Astrocyte (in vitro differentiated cells and primary cell): ENCODE data around the gene IFT27.
"Not testable (repeated sequence)": the region's sequence is repeated elsewhere in the genome, so short reads cannot be mapped to it uniquely, and the experiment has no call there.

ENCODE experiments used
- EZH2 ChIP-seq: IDR thresholded peaks from 2 replicates; pipeline ENCODE4 v1.6.1; 2012; ENCODE audit warnings: mild to moderate bottlenecking, low read length, inconsistent platforms; ENCODE audit not compliant: insufficient read depth
- TF ChIP-seq, protein P1 (sequence below): IDR thresholded peaks from 2 replicates; pipeline ENCODE4 v1.5.1; 2011; ENCODE audit warnings: low read depth, mild to moderate bottlenecking, inconsistent platforms, low read length, moderate library complexity; ENCODE audit not compliant: insufficient read depth

GRCh38 chr22:36754881-36755280 is 21.0 kb downstream of the IFT27 start:
- TF ChIP-seq, protein P1, sequence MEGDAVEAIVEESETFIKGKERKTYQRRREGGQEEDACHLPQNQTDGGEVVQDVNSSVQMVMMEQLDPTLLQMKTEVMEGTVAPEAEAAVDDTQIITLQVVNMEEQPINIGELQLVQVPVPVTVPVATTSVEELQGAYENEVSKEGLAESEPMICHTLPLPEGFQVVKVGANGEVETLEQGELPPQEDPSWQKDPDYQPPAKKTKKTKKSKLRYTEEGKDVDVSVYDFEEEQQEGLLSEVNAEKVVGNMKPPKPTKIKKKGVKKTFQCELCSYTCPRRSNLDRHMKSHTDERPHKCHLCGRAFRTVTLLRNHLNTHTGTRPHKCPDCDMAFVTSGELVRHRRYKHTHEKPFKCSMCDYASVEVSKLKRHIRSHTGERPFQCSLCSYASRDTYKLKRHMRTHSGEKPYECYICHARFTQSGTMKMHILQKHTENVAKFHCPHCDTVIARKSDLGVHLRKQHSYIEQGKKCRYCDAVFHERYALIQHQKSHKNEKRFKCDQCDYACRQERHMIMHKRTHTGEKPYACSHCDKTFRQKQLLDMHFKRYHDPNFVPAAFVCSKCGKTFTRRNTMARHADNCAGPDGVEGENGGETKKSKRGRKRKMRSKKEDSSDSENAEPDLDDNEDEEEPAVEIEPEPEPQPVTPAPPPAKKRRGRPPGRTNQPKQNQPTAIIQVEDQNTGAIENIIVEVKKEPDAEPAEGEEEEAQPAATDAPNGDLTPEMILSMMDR = not testable (repeated sequence)
- not testable (repeated sequence) for TF ChIP-seq EZH2
